AG08395 (cell line): ENCODE data around the gene ZSCAN10.
"Not testable (repeated sequence)": the region's sequence is repeated elsewhere in the genome, so short reads cannot be mapped to it uniquely, and the experiment has no call there.

Experiments
- DNase-seq: peaks from one replicate; pipeline ENCODE4 v3.0.0; 2012; ENCODE audit warnings: mixed read lengths, low spot score

Gene ZSCAN10

GRCh38 chr16:3085868-3086595 is 13.1 kb downstream of the ZSCAN10 start:
- DNase-seq = no peak

GRCh38 chr16:3084969-3085670 is 14.0 kb downstream of the ZSCAN10 start:
- no peak for DNase-seq

- no peak for DNase-seq
Measured at GRCh38 chr16:3084491-3084890, 14.6 kb downstream of the ZSCAN10 start.

GRCh38 chr16:3083408-3083807 is 15.7 kb downstream of the ZSCAN10 start:
- not testable (repeated sequence) for DNase-seq

GRCh38 chr16:3081957-3082356 is 17.1 kb downstream of the ZSCAN10 start:
- not testable (repeated sequence) for DNase-seq

- DNase-seq = no peak
Measured at GRCh38 chr16:3080024-3080423, 19.1 kb downstream of the ZSCAN10 start.

GRCh38 chr16:3076577-3076976 is 22.5 kb downstream of the ZSCAN10 start:
- DNase-seq = no peak

GRCh38 chr16:3075946-3076345 is 23.1 kb downstream of the ZSCAN10 start:
- not testable (repeated sequence) for DNase-seq

- no peak for DNase-seq
Measured at GRCh38 chr16:3075523-3075915, 23.6 kb downstream of the ZSCAN10 start.

GRCh38 chr16:3074860-3075522 is 24.1 kb downstream of the ZSCAN10 start:
- no peak for DNase-seq

GRCh38 chr16:3073448-3073847 is 25.6 kb downstream of the ZSCAN10 start:
- no peak for DNase-seq

GRCh38 chr16:3072576-3073263 is 26.4 kb downstream of the ZSCAN10 start:
- DNase-seq = not testable (repeated sequence)

GRCh38 chr16:3072148-3072547 is 26.9 kb downstream of the ZSCAN10 start:
- not testable (repeated sequence) for DNase-seq

GRCh38 chr16:3071655-3072054 is 27.4 kb downstream of the ZSCAN10 start:
- no peak for DNase-seq

GRCh38 chr16:3070608-3071111 is 28.4 kb downstream of the ZSCAN10 start:
- no peak for DNase-seq

- DNase-seq = not testable (repeated sequence)
Measured at GRCh38 chr16:3069146-3069545, 29.9 kb downstream of the ZSCAN10 start.

GRCh38 chr16:3068487-3068886 is 30.6 kb downstream of the ZSCAN10 start:
- no peak for DNase-seq

- no peak for DNase-seq
Measured at GRCh38 chr16:3066440-3066748, 32.7 kb downstream of the ZSCAN10 start.

- no peak for DNase-seq
Measured at GRCh38 chr16:3065742-3066439, 33.2 kb downstream of the ZSCAN10 start.

- peak; percentile 86 for DNase-seq
Measured at GRCh38 chr16:3065069-3065741, 33.9 kb downstream of the ZSCAN10 start, which contains the start of gene IL32. TSS of gene IL32 (plus strand) at chr16:3065640. CDS start at chr16:3065812, 172 bp downstream.
